ENCODE measurements around the gene LGALS8.
"Not testable (repeated sequence)": the region's sequence is repeated elsewhere in the genome, so short reads cannot be mapped to it uniquely, and the experiment has no call there.

The LGALS8 gene

DNA sequence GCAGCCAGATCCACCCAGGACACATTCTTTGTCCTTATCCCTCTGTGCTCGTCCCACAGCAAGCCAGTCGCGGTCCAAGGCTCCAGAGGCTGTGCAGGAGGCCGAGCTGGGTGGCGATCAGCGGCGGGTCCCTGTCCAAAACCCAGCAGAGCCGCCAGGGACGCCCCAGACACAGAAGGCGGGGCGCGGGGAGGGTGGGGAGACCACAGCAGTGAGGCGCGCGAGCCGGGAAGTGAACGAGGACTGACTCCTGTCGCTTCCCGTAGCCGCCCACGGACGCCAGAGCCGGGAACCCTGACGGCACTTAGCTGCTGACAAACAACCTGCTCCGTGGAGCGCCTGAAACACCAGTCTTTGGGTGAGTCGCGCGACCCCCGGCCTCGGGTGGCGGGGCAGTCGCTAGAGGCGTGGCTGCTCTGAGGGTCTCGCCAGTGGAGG, at the start of gene LGALS8:
Gene LGALS8, plus strand, starts transcription at position 279 of the 438 bp plus-strand sequence. CDS start 2,089 bp downstream, outside the sequence.
- peak; percentile 86 for DNase-seq

DNA sequence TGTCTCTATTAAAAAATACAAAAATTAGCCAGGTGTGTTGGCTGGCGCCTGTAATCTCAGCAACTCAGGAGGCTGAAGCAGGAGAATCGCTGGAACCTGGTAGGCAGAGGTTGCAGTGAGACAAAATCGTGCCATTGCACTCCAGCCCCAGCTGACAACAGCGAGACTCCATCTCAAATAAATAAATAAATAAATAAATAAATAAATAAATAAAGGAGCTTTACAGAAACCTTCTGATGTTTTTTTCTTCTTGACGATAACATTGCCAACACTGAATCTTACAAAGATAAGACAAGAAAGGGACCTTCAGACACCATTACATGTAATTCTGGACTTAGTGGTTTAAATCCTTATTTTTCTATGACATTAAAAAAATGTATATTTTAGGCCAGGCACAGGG, 47.8 kb upstream of the LGALS8 start:
- no peak for DNase-seq

DNA sequence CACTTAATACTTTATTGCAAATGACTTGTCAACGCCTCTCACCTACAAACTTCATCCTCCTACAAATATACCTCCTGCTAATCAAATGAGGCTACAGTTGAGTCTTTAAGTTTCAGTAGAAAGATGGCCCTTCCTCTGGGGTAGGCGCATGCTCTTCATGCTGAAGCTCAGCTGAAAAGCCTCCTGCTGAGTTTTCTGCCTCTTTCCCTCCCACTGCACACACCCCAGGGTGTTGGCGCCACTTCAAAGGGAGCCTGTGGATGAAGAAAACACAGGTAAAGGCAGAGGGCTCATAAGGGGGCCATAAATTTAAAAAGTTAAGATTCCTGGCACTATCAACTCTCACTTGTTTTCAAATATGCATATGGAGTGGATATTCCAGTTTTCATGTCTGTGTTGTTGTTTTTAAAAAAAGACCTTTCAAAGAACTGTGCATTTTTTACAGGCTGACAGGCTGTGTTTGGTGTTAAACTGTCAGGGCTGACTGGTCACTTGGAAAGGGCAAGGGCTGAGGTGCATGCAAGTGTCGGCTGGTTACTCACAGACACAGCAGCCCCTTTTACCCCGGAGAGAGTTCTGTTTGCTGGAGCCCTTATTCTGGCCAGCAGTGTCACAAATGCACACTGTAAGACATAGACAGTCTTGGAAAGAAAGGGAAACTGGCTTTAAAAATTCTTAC, 42.9 kb upstream of the LGALS8 start:
- DNase-seq, result no peak

DNA sequence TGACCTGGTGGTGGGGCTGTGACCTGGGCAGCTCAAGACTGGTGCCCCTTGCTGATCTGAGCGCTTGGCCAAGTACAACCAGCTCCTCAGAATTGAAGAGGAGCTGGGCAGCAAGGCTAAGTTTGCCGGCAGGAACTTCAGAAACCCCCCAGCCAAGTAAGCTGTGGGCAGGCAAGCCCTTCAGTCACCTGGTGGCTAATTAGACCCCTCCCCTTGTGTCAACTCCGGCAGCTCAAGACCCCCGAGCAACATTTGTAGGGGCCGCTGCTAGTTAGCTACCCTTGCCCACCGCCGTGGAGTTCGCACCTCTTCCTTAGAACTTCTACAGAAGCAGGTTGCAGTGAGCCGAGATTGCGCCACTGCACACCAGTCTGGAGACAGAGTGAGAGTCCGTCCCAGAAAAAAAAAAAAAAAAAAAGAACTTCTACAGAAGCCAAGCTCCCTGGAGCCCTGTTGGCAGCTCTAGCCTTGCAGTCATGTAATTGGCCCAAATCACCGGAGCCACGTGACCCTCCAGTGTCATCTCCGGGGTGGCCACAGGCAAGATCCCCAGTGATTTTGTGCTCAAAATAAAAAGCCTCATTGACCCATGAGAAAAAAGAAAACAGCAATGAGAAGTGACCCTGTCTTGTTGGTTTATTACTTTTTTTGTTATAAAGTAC, 39.3 kb upstream of the LGALS8 start:
- DNase-seq, result no peak

DNA sequence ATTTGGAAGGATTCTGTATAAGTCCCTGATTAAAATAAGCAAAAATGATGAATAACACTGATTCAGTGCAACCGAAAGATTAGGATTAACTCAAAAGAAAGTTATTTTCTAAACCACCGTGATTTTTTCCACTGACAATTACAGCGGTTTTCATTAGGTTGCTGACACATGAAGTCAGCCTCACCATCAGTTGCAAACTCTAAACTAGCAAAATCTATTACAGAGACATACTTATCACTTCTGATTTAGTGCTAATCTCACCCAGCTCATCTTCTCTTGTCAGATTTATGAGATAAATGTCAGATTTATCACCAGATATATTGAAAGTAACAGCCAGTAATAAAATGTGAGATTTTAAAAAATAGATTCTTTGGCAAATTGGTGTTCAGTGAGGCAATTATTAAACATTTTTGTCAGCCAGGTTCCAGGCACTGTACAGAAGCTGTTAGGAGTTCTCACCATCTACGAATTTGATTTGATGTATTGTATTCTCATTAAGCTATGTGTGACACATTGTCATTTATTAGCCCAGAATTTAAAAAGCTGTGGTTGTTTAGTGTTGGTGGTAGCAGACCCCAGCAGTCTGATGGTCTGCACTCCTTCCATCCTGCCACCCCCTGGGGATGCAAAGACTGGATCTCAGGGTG, 37.3 kb upstream of the LGALS8 start:
- DNase-seq, result no peak

DNA sequence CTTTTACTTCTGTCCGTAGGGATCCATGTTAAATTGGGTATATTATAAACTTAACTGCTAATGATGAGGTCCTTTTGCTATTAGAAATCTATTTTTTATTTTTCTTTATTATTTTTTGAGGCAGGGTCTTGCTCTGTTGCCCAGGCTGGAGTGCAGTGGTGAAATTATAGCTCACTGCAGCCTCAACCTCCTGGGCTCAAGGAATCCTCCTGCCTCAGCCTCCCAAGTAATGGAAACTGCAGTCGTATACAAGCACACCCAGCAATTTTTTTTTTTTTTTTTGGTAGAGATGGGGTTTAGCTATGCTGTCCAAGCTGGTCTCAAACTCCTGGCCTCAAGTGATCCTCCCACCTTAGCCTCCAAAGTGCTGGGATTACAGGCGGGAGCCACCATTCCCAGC, 34.6 kb upstream of the LGALS8 start:
- DNase-seq, result not testable (repeated sequence)

DNA sequence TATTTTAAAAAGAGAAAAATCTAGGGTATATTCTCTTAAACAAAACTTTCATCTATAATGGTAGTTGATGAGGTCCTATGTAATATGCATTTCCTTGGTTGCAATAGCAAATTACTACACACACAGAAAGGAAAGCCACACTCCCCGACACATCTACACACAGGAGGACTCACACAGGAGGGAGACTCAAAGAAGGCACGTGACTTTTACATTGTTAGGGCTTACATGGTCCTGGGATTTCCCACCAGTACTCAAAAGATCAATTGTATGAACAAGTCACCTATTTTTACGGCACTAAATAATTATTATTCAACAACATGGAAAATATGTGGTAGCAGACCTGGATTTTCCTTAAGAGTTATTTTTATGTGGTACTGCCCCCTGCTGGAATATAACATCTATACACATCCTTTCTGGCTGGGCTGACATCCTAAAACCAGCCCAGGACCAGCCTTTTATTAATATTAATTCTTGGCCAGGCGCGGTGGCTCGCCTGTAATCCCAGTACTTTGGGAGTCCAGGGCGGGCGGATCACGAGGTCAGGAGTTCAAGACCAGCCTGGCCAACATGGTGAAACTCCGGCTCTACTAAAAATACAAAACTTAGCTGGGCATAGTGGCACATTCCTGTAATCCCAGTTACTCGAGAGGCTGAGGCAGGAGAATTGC, 33.9 kb upstream of the LGALS8 start:
- DNase-seq, result peak; percentile 54

DNA sequence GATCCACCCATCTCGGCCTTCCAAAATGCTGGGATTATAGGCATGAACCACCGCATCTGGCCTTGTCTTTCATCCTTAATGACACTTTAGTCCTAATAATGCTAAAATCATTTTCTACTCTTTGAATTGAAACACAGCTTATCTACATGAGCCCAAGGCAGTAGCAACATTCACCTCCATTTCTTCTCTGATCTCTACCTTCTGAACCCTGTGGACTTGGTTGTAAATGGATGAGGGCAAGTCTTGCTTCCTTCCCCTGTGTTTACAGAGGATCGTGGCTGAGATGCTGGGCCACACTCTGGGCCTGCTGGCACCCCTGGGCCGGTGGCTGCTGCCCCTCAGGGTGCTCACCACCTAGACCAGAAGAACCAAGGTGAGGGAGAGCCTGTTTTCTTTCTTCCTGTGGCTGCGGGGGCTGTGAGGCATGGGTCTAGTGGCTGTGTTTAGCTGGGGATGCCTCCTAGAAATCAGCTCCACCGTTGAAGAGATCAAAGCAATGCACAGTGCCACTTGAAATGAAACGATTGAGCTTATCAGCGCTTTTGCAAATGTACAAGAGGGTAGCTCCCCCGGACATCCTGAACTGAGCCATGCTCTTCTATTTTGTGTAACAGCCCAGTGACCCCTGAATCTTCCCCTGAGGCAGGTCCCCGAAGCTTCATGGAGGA, 32.2 kb upstream of the LGALS8 start:
- no peak for DNase-seq

DNA sequence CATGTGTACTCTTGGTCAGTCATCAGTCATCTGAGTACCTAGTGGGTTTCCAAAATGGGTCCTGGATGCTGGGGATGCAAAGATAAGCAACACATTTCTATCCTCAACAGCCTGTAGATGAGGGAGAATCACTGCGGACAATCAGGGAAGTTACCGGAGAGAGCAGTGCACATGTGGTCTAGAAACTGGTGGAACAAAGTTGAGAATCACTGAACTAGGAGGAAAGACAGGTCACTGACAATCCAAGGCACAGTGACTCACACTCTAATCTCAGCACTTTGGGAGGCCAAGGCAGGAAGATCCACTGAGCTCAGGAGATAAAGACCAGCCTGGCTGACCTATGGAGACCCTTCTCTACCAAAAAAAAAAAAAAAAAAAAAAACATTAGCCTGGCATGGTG, 31.4 kb upstream of the LGALS8 start:
- no peak for DNase-seq

DNA sequence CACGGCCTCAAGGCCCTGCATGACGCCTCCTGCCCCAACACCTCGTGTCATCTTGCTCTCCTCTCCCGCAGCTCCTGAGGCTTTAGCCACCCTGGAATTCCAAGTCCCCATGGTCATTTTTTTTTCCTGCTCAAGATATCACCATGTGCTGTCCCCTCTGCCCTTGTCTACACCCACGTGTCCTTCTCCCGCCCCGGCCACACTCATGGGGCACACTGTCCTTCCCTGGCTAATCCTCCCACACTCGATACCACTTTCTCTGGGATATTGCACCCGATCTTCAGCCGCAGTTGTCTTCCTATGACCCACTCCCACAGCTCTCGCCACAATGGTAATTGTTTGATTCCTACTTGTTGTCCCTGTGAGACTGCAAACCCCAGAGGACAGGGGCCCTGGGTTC, 29.7 kb upstream of the LGALS8 start:
- DNase-seq, result no peak

DNA sequence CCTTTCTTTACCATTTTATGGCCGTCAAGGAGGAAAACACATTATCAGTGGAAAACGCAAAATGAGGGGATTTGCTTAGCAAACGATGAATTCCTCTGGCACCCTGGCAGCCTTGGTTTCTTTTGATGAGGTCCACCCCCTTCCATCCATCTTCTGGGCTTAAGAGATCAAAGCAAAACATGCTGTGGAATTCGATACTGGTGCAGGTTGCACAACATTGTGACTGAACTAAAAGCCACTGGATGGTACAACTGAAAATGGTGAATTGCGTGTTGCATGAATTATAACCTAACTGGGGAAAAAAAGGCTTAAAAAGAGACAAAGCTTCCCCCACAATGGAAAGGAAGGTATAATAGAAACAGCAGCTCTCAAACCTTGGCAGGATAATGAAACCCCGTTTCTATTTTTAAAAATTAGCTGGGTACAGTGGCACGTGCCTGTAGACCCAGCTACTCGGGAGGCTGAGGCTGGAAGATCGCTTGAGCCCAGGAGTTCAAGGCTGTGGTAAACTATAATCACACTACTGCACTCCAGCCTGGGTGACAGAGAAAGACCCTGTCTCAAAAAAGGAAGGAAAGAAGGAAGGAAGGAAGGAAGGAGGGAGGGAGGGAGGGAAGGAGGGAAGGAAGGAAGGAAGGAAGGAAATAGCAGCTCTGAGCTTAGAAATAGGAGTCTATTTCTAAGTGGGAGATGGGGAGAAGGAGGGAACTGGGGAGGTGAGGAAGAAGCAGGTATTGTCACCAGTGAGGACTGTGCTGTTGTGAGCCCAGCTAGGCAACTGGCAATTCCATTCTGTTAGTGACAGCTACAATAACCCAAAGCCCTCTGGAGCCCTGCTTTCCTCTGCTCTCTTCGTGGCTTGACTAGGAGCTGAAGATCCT, 29.0 kb upstream of the LGALS8 start:
- DNase-seq, result no peak

DNA sequence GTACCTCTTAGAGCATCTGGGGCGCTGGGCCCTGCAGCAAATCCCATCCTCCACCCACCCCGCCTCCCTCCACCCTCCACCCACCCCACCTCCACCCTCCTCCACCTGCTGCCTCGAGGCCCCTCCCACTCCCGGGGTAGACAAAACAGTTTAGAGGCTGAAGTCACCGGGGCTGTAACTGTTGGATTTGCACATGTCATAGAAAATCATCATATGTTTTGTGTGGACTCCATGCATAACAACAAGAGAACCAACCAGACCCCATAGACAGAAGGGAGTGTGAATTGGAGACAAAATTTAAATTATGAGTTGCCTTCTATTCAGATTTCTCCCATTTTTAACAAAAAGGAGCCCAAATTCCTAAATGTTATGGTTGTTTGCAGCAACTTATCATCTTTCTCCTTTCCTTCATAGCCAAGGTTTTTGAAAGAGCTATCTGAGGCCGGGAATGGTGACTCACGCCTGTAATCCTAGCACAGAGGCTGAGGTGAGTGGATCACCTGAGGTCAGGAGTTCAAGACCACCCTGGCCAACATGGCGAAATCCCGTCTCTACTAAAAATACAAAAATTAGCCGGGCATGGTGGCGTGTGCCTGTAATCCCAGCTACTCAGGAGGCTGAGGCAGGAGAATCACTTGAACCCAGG, 28.2 kb upstream of the LGALS8 start:
- no peak for DNase-seq

DNA sequence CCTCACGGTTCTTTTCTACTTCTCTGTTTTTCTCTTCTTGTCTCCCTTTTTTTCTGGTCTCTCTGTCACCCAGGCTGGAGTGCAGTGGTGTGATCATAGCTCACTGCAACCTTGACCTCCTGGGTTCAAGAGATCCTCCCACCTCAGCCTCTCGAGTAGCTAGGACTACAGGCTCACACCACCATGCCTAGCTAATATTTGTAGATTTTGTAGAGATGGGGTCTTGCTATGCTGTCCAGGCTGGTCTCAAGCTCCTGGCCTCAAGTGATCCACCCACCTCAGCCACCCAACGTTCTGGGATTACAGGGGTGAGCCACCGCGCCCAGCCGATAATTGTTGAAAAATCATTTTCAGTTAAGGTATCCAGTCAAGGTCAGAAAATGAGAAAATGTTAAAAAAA, 25.9 kb upstream of the LGALS8 start:
- no peak for DNase-seq

DNA sequence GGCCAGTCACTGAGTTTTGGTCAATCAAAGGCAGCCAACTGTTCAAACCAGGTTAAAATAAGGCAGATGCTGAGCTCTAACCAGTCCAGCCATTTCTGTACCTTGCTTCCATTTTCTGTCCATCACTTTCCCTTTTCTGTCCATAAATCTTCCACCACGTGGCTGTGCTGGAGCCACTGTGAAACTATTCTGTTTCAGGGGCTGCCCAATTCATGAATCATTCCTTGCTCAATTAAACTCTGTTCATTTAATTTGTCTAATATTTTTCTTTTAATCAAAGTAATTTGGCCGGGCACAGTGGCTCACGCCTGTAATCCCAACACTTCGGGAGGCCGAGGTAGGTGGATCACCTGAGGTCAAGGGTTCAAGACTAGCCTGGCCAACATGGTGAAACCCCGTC, 22.7 kb upstream of the LGALS8 start:
- DNase-seq, result no peak

DNA sequence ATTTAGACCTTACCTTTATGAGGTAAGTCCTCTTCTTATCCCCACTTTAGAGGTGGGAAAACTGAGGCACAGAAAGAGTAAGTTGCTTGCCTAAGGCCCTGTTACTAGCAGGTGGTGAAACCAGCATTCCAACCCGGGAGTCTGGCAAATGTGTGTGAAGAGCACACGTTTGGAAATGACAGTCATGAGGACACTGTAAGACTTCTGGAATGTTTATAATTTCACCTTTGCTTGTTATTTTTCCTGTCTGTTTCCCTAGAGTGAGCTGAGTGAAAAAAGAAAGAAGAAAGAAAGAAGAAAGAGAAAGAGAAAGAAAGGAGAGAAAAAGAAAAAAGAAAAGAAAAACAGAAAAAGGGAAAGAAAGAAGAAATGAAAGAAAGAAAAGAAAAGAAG, 21.2 kb upstream of the LGALS8 start:
- no peak for DNase-seq

DNA sequence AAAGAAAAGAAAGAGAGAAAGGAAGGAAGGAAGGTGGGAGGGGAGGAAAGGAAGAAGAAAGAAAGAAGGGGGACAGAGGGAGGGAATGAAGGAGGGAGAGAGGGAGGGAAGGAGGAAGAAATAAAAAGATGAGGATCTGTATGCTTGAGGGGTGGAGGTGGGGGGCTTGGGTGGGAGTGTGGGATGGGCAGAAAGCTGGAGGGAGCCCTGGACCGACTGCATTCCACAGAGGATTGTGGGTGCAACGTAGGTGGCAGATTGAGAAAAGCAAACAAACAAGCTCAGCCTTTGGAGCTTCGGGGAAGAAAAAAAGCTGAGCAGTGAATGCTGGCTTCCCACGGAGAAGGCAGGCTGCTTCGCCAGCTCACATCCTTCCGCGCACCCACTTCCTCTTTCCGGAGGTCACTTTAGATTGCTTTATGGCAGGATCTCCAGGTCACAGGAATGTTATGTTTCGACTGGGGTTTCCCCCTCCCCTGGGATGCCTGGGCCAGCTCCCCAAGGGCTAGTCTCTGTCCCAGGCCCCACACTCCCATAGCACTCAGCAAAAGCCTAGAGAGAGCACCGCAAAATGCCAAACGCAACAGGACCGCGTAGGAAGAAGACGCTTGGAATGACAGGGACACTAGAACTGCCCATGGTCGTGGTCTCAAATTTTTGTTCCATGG, 20.7 kb upstream of the LGALS8 start:
- peak; percentile 10 for DNase-seq

DNA sequence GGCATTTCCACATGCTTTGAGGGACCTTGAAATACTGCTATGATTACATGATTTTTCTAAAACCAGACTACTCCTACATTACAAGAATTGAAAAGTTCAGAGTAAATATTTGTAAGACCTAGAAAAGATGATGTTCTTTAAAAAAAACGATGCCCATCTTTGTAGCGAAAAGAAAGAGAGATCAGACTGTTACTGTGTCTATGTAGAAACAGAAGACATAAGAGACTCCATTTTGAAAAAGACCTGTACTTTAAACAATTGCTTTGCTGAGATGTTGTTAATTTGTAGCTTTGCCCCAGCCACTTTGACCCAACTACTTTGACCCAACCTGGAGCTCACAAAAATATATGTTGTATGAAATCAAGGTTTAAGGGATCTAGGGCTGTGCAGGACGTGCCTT, 19.4 kb upstream of the LGALS8 start:
- DNase-seq, result not testable (repeated sequence)

DNA sequence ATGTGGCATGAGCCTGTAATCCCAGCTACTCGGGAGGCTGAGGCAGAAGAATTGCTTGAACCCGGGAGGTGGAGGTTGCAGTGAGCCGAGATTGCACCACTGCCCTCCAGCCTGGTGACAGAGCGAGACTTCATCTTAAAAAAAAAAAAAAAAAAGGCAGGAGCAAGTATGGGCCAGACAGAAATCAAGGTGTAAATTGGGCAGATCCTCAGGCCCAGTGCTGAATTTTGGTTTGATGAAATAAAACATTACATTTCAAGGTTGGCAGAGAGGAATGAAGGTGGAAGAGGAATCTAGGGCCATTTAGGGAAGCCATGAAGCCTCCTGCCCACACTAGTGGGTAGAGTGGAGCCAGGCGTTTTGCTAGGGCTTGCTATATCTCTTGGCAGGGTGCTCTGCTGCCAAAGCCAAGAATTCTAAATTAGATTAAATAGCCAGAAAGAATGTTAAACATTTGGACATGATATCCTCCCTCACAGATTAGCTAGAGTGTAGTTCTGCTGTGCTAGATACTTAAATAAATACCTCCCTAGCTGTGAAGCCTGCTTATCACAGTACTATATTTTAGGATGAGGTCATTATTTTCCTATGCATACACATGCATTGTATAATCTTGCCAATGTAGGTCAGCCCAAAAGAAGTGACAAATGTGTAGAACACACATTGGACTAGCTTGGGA, 16.6 kb upstream of the LGALS8 start:
- DNase-seq, result no peak

DNA sequence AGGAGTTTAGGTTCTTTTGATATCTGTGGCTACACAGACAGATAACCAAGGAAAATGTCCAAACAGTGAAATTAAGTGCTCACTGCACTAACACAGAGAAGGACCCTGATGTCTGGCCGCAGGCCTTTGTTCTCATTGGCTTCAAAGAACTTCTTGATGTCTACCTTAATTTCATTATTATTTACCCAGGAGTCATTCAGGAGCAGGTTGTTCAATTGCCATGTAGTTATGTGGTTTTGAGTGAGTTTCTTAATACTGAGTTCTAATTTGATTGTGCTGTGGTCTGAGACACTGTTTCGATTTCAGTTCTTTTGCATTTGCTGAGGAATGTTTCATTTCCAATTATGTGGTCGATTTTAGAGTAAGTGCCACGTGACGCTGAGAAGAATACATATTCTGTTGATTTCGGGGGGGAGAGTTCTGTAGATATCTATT, 15.2 kb upstream of the LGALS8 start:
- DNase-seq, result peak; percentile 19

DNA sequence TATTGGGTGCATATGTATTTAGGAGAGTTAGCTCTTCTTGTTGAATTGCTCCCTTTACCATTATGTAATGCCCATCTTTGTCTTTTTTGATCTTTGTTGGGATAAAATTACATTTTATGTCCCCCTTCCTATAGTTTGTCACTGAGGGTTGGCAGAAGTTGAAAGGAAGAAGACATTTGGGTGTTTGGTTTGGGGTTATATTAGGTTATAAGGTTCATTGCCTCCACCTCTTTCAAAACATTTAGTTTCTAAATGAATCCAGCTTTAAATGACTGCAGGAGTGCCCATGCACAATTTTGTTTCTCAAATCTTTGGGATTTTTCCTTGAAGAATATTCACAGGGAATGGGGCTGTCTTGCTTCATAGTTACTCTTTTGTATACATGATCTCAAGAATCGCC, 14.6 kb upstream of the LGALS8 start:
- no peak for DNase-seq
